PC-9 (cell line): Measurements from ENCODE around the gene EHD2. TPM values are rescaled to one million over a fixed set of nuclear protein-coding genes. Genes with fewer than 3 reads are reported as not detected.
"Not testable (repeated sequence)": the region's sequence is repeated elsewhere in the genome, so short reads cannot be mapped to it uniquely, and the experiment has no call there.

Experiments
- BruUV-seq: library from RNA; stranded (reverse); fragments of 400-500 nt; replicated peaks from 2 replicates; lab custom pipeline; 2021; lab: Mats Ljungman, UMichigan
- CTCF ChIA-PET: fragments of 300-600 bp; sonication (Branson Sonifier 250); formaldehyde crosslinking; loops from one replicate; lab custom pipeline; 2022; ENCODE audit warnings: antibody characterized with exemption; lab: Charles Lee
- POLR2A ChIA-PET: fragments of 300-600 bp; sonication (Branson Sonifier 250); formaldehyde crosslinking; loops from one replicate; lab custom pipeline; 2022; ENCODE audit warnings: antibody characterized with exemption; ENCODE audit not compliant: unreplicated experiment; lab: Charles Lee
- DNase-seq, 2 experiments: peaks; one replicate each; pipeline versions ENCODE4 v3.0.0 to v3.0.0-alpha.2; 2015 to 2022; ENCODE audit warnings: mixed read lengths in 1 of 2
- H2AFZ ChIP-seq: fragments of 200-600 bp; sonication (generic); 2 replicates; pipeline ENCODE4 v1.8.1; 2017; ENCODE audit warnings: antibody characterized with exemption
- H3F3A ChIP-seq: fragments of 200-600 bp; sonication (generic); 2 replicates; pipeline ENCODE4 v1.8.1; 2017; ENCODE audit warnings: antibody characterized with exemption, mild to moderate bottlenecking, low read depth; ENCODE audit not compliant: insufficient read depth
- H3K27ac ChIP-seq: fragments of 200-600 bp; sonication (generic); 2 replicates; pipeline ENCODE4 v1.6.1; 2016; ENCODE audit warnings: mixed run types
- H3K27me3 ChIP-seq: fragments of 200-600 bp; sonication (generic); 2 replicates; pipeline ENCODE4 v1.6.1; 2016; ENCODE audit warnings: low read depth, mixed run types; ENCODE audit not compliant: insufficient read depth
- H3K36me3 ChIP-seq: fragments of 200-600 bp; sonication (generic); 2 replicates; pipeline ENCODE4 v1.6.1; 2016; ENCODE audit warnings: low read depth, mixed run types
- H3K4me1 ChIP-seq: fragments of 200-600 bp; sonication (generic); replicated peaks from 2 replicates; pipeline ENCODE4 v1.6.1; 2016; ENCODE audit warnings: mixed run types; ENCODE audit not compliant: insufficient read depth
- H3K4me2 ChIP-seq: fragments of 200-600 bp; sonication (generic); 2 replicates; pipeline ENCODE4 v1.6.1; 2017; ENCODE audit warnings: mixed run types
- H3K4me3 ChIP-seq: fragments of 200-600 bp; sonication (generic); 2 replicates; pipeline ENCODE4 v1.6.1; 2016; ENCODE audit warnings: mixed run types
- H3K79me2 ChIP-seq: fragments of 200-600 bp; sonication (generic); 2 replicates; pipeline ENCODE4 v1.6.1; 2017; ENCODE audit warnings: low read depth, mixed run types
- H3K9me2 ChIP-seq: fragments of 200-600 bp; sonication (generic); 2 replicates; pipeline ENCODE4 v1.8.1; 2017; ENCODE audit warnings: mild to moderate bottlenecking; ENCODE audit not compliant: insufficient read depth
- H3K9me3 ChIP-seq: fragments of 200-600 bp; sonication (generic); 2 replicates; pipeline ENCODE4 v1.8.1; 2016; ENCODE audit warnings: low read depth; ENCODE audit not compliant: insufficient read depth
- H4K20me1 ChIP-seq: fragments of 200-600 bp; sonication (generic); 2 replicates; pipeline ENCODE4 v1.8.1; 2017; ENCODE audit not compliant: insufficient read depth
- CTCF ChIP-seq: fragments of 200-600 bp; sonication (generic); conservative IDR thresholded peaks from 2 replicates; pipeline ENCODE4 v1.6.1; 2017; ENCODE audit warnings: mixed run types, antibody characterized with exemption, mild to moderate bottlenecking, moderate library complexity
- EZH2 ChIP-seq: fragments of 200-600 bp; sonication (generic); IDR thresholded peaks from 2 replicates; pipeline ENCODE4 v1.8.0; 2017; ENCODE audit warnings: antibody characterized with exemption, low read depth
- intact Hi-C: fragments of 100-400 bp; cut with micrococcal nuclease; formaldehyde crosslinking; loops from one replicate; pipeline ENCODE4 v1.10.0; 2022; ENCODE audit not compliant: unreplicated experiment
- total RNA-seq: library from RNA; stranded (reverse); gene quantifications from 2 replicates; pipeline ENCODE4 v1.2.3, GENCODE V29; 2021

Gene EHD2
- total RNA-seq, 1 experiment from 2014 or later = 25.6 TPM

GRCh38 chr19:47767349-47767748 is 54.1 kb downstream of the EHD2 start:
- no peaks in the 10 kb centered on the region for H3K9me2 ChIP-seq
- no peaks in the 10 kb centered on the region for H3K79me2 ChIP-seq
- H3K27ac ChIP-seq = no peak overlapping the region
- no peak overlapping the region for H2AFZ ChIP-seq
- no peaks in the 10 kb centered on the region for H3K4me1 ChIP-seq
- no peak for DNase-seq
- no peak overlapping the region for H3K4me2 ChIP-seq
- no peaks in the 10 kb centered on the region for H3K27me3 ChIP-seq
- BruUV-seq = no TSS peak
- no peaks in the 10 kb centered on the region for H3K9me3 ChIP-seq
- peaks cover 34% of the 10 kb centered on the region; the same call in 1 of the 2 replicates for H3F3A ChIP-seq
- ChIA-PET POLR2A (interaction anchor here (0.5 kb wide), 1 partner anchor 42 kb away, joined by 9 read pairs; no protein-coding TSS in a partner anchor), CTCF (interaction anchor here (0.5 to 0.7 kb wide), 2 partner anchors 33 to 330 kb away, joined by 4 to 9 read pairs; no protein-coding TSS in a partner anchor)
- H3K4me3 ChIP-seq = no peak overlapping the region
- TF ChIP-seq EZH2 (no peak), CTCF (no peak)
- H3K36me3 ChIP-seq = no peaks in the 10 kb centered on the region
- no peaks in the 10 kb centered on the region for H4K20me1 ChIP-seq
- intact Hi-C loops = no loop called here

GRCh38 chr19:47768604-47769003 is 55.4 kb downstream of the EHD2 start:
- CTCF ChIA-PET = no interaction called here
- Histone ChIP-seq H3K36me3 (no peaks in the 10 kb centered on the region), H3K9me2 (no peaks in the 10 kb centered on the region), H3K4me3 (no peak overlapping the region), H3F3A (peaks cover 22% of the 10 kb centered on the region; the same call in 1 of the 2 replicates), H3K79me2 (no peaks in the 10 kb centered on the region), H4K20me1 (no peaks in the 10 kb centered on the region), H3K27ac (no peak overlapping the region), H3K27me3 (no peaks in the 10 kb centered on the region), H3K9me3 (no peaks in the 10 kb centered on the region), H3K4me2 (no peak overlapping the region), H2AFZ (no peak overlapping the region), H3K4me1 (no peaks in the 10 kb centered on the region)
- intact Hi-C loops = no loop called here
- POLR2A ChIA-PET = interaction anchor here (0.5 to 0.6 kb wide), 2 partner anchors 494 to 650 kb away, joined by 4 to 19 read pairs; partner anchors contain the start of gene INAFM1
- no peak for TF ChIP-seq EZH2
- no peak for TF ChIP-seq CTCF
- BruUV-seq = no TSS peak
- DNase-seq = no peak

- intact Hi-C loops = no loop called here
- H3K4me2 ChIP-seq = no peak overlapping the region
- TF ChIP-seq CTCF = no peak
- TF ChIP-seq EZH2 = no peak
- H3K9me2 ChIP-seq = no peaks in the 10 kb centered on the region
- H3K4me1 ChIP-seq = no peaks in the 10 kb centered on the region
- no peaks in the 10 kb centered on the region for H4K20me1 ChIP-seq
- H3K36me3 ChIP-seq = no peaks in the 10 kb centered on the region
- H3K79me2 ChIP-seq = no peaks in the 10 kb centered on the region
- ChIA-PET CTCF (no interaction called here), POLR2A (no interaction called here)
- H3F3A ChIP-seq = peaks cover 19% of the 10 kb centered on the region; the same call in 1 of the 2 replicates
- no TSS peak for BruUV-seq
- no peaks in the 10 kb centered on the region for H3K9me3 ChIP-seq
- no peak for DNase-seq
- no peak overlapping the region for H3K4me3 ChIP-seq
- no peak overlapping the region for H3K27ac ChIP-seq
- no peaks in the 10 kb centered on the region for H3K27me3 ChIP-seq
- no peak overlapping the region for H2AFZ ChIP-seq
Observed at GRCh38 chr19:47769534-47769933, 56.3 kb downstream of the EHD2 start.

- H3K9me3 ChIP-seq, H3K27ac ChIP-seq, POLR2A ChIA-PET, H3K4me3 ChIP-seq, H2AFZ ChIP-seq, H3K4me2 ChIP-seq, H3K79me2 ChIP-seq, intact Hi-C loops, H3K27me3 ChIP-seq, BruUV-seq, H3K9me2 ChIP-seq, H4K20me1 ChIP-seq, DNase-seq, H3K4me1 ChIP-seq, H3K36me3 ChIP-seq: not testable (repeated sequence)
- H3F3A ChIP-seq = peaks cover 19% of the 10 kb centered on the region; the same call in 1 of the 2 replicates
- CTCF ChIA-PET = interaction anchor here (0.6 kb wide), 1 partner anchor 12 kb away, joined by 3 read pairs; no protein-coding TSS in a partner anchor
Observed at GRCh38 chr19:47771291-47771690, 58.1 kb downstream of the EHD2 start.
